Heart right ventricle (tissue), 16 donors: ENCODE measurements around the gene OLAH. TPM values are rescaled to one million over a fixed set of nuclear protein-coding genes. Genes with fewer than 3 reads are reported as not detected.

ENCODE experiments used
- ATAC-seq, 8 donors: fragments of 200-7000 bp; cut with Tn5 transposase; one replicate each; pipeline ENCODE4 v1.9.1; 2020; ENCODE audit warnings: mild to moderate bottlenecking in 8 of 8, moderate library complexity in 8 of 8, moderate number of reproducible peaks in 1 of 8
- DNase-seq, 2 donors: peaks; one replicate each; pipeline ENCODE4 v3.0.0-alpha.2; 2020
- H3K27ac ChIP-seq, 10 donors: fragments of 200-600 bp; sonication (generic) in 2 of 10; one replicate each; pipeline versions ENCODE4 v1.5.0 to v1.8.0; 2020 to 2022; ENCODE audit warnings: mild to moderate bottlenecking in 3 of 10
- H3K27me3 ChIP-seq, 7 donors: fragments of 200-600 bp; one replicate each; pipeline ENCODE4 v1.8.0; 2021 to 2022; ENCODE audit warnings: mild to moderate bottlenecking in 2 of 7
- H3K36me3 ChIP-seq, 9 donors: fragments of 200-600 bp; sonication (generic) in 1 of 9; one replicate each; pipeline versions ENCODE4 v1.5.0 to v1.8.0; 2020 to 2022; ENCODE audit warnings: mild to moderate bottlenecking in 2 of 9
- H3K4me1 ChIP-seq, 9 donors: fragments of 200-600 bp; sonication (generic) in 1 of 9; one replicate each; pipeline versions ENCODE4 v1.5.0 to v1.8.0; 2020 to 2022; ENCODE audit warnings: mild to moderate bottlenecking in 4 of 9
- H3K4me3 ChIP-seq, 10 donors: fragments of 200-600 bp; sonication (generic) in 2 of 10; one replicate each; pipeline versions ENCODE4 v1.5.0 to v1.8.0; 2020 to 2022; ENCODE audit warnings: mild to moderate bottlenecking in 7 of 10, moderate library complexity in 2 of 10
- H3K9me3 ChIP-seq, 11 donors: fragments of 200-600 bp in 10 of 11; sonication (generic) in 2 of 11; one replicate each; pipeline versions ENCODE4 v1.5.0 to v1.8.0; 2013 to 2022; ENCODE audit warnings: mild to moderate bottlenecking in 2 of 11, control low read depth in 1 of 11, moderate library complexity in 1 of 11
- CTCF ChIP-seq, 9 donors: fragments of 200-600 bp; sonication (generic) in 2 of 9; IDR thresholded peaks; one replicate each; pipeline versions ENCODE4 v1.5.0 to v1.8.0; 2021 to 2022; ENCODE audit warnings: antibody characterized with exemption in 9 of 9, mild to moderate bottlenecking in 5 of 9, moderate library complexity in 1 of 9
- WGBS, 2 donors: extraction: QIAGEN DNeasy Blood & Tissue Kit; methylation state at CpG; one replicate each; pipeline ENCODE4 v1.1.7; 2013; ENCODE audit warnings: inconsistent platforms in 1 of 2; 5-methylcytosine and 5-hydroxymethylcytosine counted together
- intact Hi-C, 10 donors: fragments of 100-400 bp; cut with DNase I; formaldehyde crosslinking; loops; one replicate each; pipeline versions ENCODE4 v1.11.1 to v1.14.2; 2022
- polyA plus RNA-seq, 2 donors: library from polyadenylated mRNA; stranded (reverse); fragments of 200-250 nt; gene quantifications; one replicate each; pipeline ENCODE4 v1.2.3, GENCODE V29; 2013
- total RNA-seq, 10 donors: library from RNA; stranded (reverse); fragmentation: NEBNext Ultra II Directional in 3 of 10; extraction: Animal tissue kit (Norgen Biotek cat#: 25700) in 3 of 10; gene quantifications; one replicate each; pipeline versions ENCODE4 v1.2.1 to v1.2.4, GENCODE V29; 2021 to 2023
- donor health status: Arrhythmogenic right ventricular cardiomyopathy.
- donor health status: ischemic (EF 13 %, LVEDD 7.1; RV severe dilation, severe dysfunction).
- donor health status: healthy with polysubstance abuse.
- donor health status: DM: no; HTN: yes; CAD: no.
- donor health status: DM: no; HTN: no; CAD: no.
- donor health status: ischemic (EF 25% LVEDD 6.9; RV normal size, moderate dysfunction).
- donor health status: ischemic (EF 25% LVEDD 5.7; RV mildly dilated, moderate dysfunction).
- donor health status: healthy.
- donor health status: DM: yes; HTN: yes; CAD: no.
- donor health status: Ischemic cardiomyopathy.
- donor health status: ischemic (EF 35%, LVEDD 5.7; RV mildly dilated, moderate dysfunction).
- donor health status: nonischemic (EF 11% LVEDD 7.7; RV severe dilation, severe dysfunction).
- donor health status: DM: yes; HTN: yes; CAD: no.
- donor health status: PGD.
- donor health status: ischemic (EF 29% LVEDD 5.4; RV normal size, mild dysfunction).
- donor health status: nonischemic (EF 23%, LVEDD 6.1; RV moderate dilation, normal function).

OLAH gene
- total and polyA plus RNA-seq, 12 donors = 0.33 to 0.50 (median 0.38) TPM; not detected in 9

GRCh38 chr10:15099886-15100285 is 56.1 kb downstream of the OLAH start:
- Histone ChIP-seq H3K36me3 (peaks cover 0 to 57% (median 14%) of the 10 kb centered on the region in 9 donors), H3K27me3 (no peaks in the 10 kb centered on the region), H3K4me1 (peaks cover 5 to 33% (median 26%) of the 10 kb centered on the region in 9 donors), H3K9me3 (no peaks in the 10 kb centered on the region), H3K4me3 (no peak overlapping the region), H3K27ac (no peak overlapping the region)
- TF ChIP-seq CTCF (IDR thresholded peaks at IDR 0.05) = no peak
- 87 to 88% methylated on average over 4 of the region's 4 CpGs for WGBS, 2 donors
- intact Hi-C loops = loop anchor here in 8 of 10 donors (5.0 to 10.0 kb wide), 11 partner anchors 65 to 605 kb away; partner anchors contain the start of genes DCLRE1C (in 4 of the 8), MEIG1 (in 4 of the 8), NMT2 (in 2 of the 8) and SUV39H2 (in 2 of the 8)
- ATAC-seq (no peak), DNase-seq (no peak)

- no peak for ATAC-seq
- Histone ChIP-seq H3K27ac (no peak overlapping the region), H3K27me3 (no peaks in the 10 kb centered on the region), H3K36me3 (peaks cover 0 to 85% (median 20%) of the 10 kb centered on the region in 9 donors), H3K4me3 (no peak overlapping the region), H3K9me3 (no peaks in the 10 kb centered on the region), H3K4me1 (peaks cover 0 to 25% (median 10%) of the 10 kb centered on the region in 9 donors)
- 89 to 91% methylated on average over 9 of the region's 9 CpGs for WGBS, 2 donors
- TF ChIP-seq CTCF (IDR thresholded peaks at IDR 0.05) = no peak
- no peak for DNase-seq
- intact Hi-C loops = loop anchor here in 4 of 10 donors (10.0 kb wide), 5 partner anchors 61 to 609 kb away; partner anchors contain the start of genes NMT2 (in 1 of the 4) and SUV39H2 (in 1 of the 4)
Observed at GRCh38 chr10:15103513-15103912, 59.8 kb downstream of the OLAH start.

GRCh38 chr10:15106352-15107013 is 62.7 kb downstream of the OLAH start:
- Histone ChIP-seq H3K36me3 (peaks cover 0 to 94% (median 36%) of the 10 kb centered on the region in 9 donors), H3K4me1 (peaks cover 0 to 7% (median 0%) of the 10 kb centered on the region in 9 donors), H3K27ac (no peak overlapping the region), H3K27me3 (no peaks in the 10 kb centered on the region), H3K9me3 (no peaks in the 10 kb centered on the region), H3K4me3 (no peak overlapping the region)
- ATAC-seq (peak; percentile 51 to 95 (median 83)), DNase-seq (peak; percentile 54 to 64)
- 50 to 51% methylated on average over 8 of the region's 8 CpGs for WGBS, 2 donors
- TF ChIP-seq CTCF (IDR thresholded peaks at IDR 0.05) = peak; percentile 64 to 92 (median 86)
- intact Hi-C loops = loop anchor here in 5 of 10 donors (5.0 to 10.0 kb wide), 7 partner anchors 58 to 612 kb away; partner anchors contain the start of genes NMT2 (in 1 of the 5) and SUV39H2 (in 1 of the 5)

- intact Hi-C loops = no loop called here
- Histone ChIP-seq H3K9me3 (peaks cover 0 to 14% (median 0%) of the 10 kb centered on the region in 11 donors), H3K4me1 (no peaks in the 10 kb centered on the region), H3K4me3 (no peak overlapping the region), H3K27ac (no peak overlapping the region), H3K27me3 (no peaks in the 10 kb centered on the region), H3K36me3 (peaks cover 0 to 100% (median 29%) of the 10 kb centered on the region in 9 donors)
- ATAC-seq (no peak), DNase-seq (no peak)
- WGBS, 2 donors = 92 to 94% methylated on average over 13 of the region's 13 CpGs
- no peak for TF ChIP-seq CTCF (IDR thresholded peaks at IDR 0.05)
Observed at GRCh38 chr10:15112657-15113056, 68.9 kb downstream of the OLAH start.
